Stimulated activated CD8-positive, alpha-beta memory T cell treated with anti-CD3 and anti-CD28 coated beads, Interleukin-15, amount 100 ng/mL, for 48 hours (primary cell): ENCODE measurements around the gene TMEM225B.
"Not testable (repeated sequence)": the region's sequence is repeated elsewhere in the genome, so short reads cannot be mapped to it uniquely, and the experiment has no call there.

Experiments used
- DNase-seq, 2 donors: peaks; one replicate each; pipeline ENCODE4 v3.0.0-alpha.2; 2020; ENCODE audit warnings: low read depth in 2 of 2

The TMEM225B gene

GRCh38 chr7:99579281-99579955, 18.6 kb upstream of the TMEM225B start:
- no peak for DNase-seq

GRCh38 chr7:99579956-99580777, 17.9 kb upstream of the TMEM225B start:
- DNase-seq, result peak in 1 of 2 donors; percentile 24

DNA sequence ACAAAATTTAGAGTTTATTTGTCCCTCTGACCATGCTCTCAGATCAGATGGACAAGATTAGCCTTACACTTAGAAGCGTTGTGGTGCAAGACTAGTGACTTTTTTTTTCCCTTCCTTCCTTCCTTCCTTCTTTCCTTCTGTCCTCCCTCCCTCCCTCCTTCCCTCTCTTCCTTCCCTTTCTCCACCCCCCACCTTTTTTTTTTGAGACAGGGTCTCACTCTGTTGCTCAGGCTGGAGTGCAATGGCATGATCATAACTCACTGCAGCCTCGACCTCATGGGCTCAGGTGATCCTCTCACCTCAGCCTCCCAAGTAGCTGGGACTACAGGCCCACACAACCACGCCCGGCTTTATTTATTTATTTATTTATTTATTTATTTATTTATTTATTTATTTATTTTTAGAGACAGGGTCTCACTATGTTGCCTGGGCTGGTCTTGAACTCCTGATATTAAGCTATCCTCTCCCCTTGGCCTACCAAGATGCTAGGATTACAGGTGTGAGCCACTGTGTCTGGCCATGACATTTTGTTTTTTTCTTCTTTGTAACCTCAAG, 17.2 kb upstream of the TMEM225B start:
- not testable (repeated sequence) for DNase-seq

- no peak for DNase-seq
Observed at GRCh38 chr7:99588868-99589267, 9.2 kb upstream of the TMEM225B start.

GRCh38 chr7:99594948-99595745, 2.9 kb upstream of the TMEM225B start:
- no peak for DNase-seq

DNA sequence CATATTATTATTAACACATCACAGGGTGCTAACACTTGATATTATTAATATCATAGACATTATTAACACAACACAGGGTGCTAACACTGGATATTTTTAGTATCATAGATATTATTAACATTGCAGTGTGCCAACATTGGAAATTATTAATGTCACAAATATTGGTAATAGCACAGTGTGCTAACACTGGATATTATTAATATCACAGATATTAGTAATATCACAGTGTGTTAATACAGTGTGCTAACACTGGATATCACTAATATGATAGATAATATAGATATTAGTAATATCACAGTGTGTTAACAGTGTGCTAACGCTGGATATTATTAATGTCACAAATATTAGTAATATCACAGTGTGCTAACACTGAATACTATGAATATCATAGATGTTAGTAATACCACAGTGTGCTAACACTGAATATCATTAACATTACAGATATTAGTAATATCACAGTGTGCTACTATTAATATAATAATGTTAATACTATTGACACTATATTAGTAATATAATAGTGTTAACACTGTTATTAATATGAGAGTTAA, 1.6 kb upstream of the TMEM225B start:
- no peak for DNase-seq

DNA sequence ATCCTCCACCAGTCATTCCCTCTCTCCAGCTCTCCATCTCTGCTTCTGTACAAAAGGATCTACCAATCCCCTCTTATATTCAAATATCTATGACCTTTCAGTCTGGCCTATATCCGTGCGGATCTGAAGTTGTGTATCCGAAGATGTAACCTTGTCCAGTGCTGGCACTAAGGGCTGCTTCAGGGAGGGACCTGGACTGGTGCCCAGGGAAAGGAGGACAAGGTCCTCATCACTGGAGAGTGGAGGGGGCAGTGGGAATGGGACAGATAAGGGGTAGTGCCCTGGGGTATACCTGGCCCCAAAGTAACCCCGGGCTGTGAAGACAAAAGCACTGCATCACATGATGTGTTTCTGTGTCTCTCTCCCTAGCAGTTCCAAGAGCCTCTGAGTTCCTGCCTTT, 1.8 kb downstream of the TMEM225B start:
- DNase-seq, result no peak

GRCh38 chr7:99601656-99602310, 3.7 kb downstream of the TMEM225B start:
- DNase-seq, result no peak

GRCh38 chr7:99605527-99605926, 7.5 kb downstream of the TMEM225B start:
- DNase-seq, result no peak

- no peak for DNase-seq
Observed at GRCh38 chr7:99606531-99606930, 8.5 kb downstream of the TMEM225B start.

DNA sequence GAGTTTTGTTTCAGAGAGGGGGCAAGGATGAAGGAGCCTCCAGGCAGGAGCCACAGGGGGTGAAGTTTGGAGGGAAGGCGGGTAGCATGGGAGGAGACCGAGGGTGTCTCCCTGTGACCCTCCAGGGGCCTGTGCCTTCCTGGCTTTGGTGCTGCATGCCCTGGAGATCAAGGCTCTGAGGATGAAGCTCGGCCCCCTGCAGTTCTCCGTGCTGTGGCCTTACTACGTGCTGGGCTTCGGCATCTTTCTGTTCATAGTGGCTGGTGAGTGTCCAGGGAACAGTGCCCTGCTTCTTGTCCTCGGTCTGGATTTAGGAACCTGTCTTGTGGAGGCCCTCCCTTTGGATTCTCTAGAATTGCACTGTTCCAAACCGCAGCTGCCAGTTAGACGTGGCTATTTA, 9.5 kb downstream of the TMEM225B start:
- DNase-seq, result no peak

DNA sequence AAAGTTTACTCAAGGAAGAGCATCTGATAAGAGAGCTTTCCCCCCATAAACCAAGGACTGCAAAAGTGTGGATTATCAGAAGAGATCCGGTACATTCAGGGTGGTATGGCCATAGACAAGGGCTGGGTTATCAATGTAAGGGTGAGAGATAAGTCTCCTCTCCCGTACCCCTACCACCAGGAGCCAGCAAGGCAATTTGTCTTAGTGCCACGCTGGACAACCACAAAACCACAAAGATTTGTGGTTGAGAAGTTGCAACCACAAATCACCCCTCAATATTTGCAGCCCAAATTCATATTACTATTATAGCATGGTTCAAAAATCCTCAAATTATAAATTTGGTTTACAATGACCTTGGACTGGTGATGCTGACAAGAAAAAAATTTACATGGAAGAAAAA, 16.4 kb downstream of the TMEM225B start:
- DNase-seq, result no peak

DNA sequence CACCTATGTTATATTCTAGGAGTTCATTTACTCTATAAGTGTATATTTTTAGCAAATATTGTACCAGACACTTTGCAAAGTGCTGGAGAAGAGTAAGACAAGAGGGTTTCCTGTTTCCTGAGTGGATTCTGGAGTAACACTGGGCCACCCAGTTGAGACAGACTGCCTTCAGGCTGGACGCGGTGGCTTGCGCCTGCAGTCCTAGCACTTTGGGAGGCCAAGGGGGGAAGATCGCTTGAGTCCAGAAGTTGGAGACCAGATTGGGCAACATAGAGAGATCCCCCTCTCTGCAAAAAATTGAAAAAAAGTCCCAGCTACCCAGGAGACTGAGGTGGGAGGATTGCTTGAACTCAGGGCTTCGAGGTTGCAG, 17.9 kb downstream of the TMEM225B start:
- no peak for DNase-seq

- peak; percentile 78 to 84 for DNase-seq
Observed at GRCh38 chr7:99616359-99617191, 18.5 kb downstream of the TMEM225B start, which contains the start of gene ZSCAN25. TSS of gene ZSCAN25 (plus strand) at chr7:99616946. CDS start at chr7:99619607, 2,661 bp downstream.

DNA sequence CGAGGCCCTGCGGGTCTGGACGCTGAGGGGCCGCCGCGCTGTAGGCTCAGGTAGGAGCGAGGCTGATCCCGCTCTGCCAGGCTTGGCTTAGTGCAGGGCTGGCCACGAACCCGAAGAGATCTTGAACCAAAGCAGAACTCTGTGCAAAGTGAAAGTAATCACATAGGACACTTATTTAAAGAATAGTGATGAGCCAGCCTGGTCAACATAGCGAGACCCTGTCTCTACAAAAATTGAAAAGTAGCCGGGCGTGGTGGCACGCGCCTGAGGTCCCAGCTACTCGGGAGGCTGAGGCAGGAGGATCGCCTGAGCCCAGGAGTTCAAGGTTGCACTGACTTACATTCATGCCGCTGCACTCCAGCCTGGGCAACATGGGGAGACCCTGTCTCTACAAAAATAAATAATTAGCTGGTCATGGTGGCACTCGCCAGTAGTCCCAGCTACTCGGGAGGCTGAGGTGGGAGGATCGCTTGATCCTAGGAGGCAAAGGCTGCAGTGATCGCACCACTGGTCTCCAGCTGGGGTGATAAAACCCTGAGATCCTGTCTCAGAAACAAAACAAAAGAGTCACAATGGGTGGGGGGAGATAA, 19.2 kb downstream of the TMEM225B start:
- DNase-seq, result no peak

DNA sequence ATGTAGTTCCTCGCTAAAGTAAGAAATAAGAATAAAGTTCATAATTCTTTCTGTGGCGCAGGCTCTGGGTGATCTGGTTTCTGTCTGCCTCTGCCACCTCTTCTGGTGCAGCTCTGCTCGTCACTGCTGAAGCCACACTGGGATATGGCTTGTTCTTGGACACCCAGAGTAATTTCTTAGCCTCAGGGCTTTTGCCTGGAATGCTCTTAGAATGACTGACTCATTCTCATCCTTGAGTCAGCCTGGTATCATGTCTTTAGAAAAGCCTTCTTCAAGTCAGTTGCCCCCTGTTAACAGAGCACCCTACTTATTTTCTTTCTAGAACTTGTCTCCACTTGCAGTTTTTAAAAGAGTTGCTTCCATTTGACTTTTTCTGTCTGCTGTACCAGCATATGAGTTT, 20.7 kb downstream of the TMEM225B start:
- DNase-seq, result no peak

DNA sequence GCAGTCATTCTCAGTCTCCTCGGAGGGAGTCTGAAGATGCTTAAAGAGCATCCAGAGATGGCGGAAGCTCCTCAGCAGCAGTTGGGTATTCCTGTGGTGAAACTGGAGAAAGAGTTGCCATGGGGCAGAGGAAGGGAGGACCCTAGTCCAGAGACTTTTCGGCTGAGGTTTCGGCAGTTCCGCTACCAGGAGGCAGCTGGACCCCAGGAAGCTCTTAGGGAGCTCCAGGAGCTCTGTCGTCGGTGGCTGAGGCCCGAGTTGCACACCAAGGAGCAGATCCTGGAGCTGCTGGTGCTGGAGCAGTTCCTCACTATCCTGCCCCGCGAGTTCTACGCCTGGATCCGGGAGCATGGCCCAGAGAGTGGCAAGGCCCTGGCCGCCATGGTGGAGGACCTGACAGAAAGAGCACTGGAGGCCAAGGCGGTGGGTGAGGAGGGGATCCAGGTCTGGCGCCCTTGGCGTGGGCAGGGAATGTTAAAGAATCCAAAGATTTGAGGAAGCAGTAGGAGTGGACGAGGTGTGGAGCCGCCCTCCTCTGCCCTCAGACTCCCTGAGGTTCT, 21.6 kb downstream of the TMEM225B start:
- DNase-seq, result no peak

- DNase-seq, result no peak
Observed at GRCh38 chr7:99621271-99621670, 23.2 kb downstream of the TMEM225B start.

GRCh38 chr7:99622596-99622995, 24.5 kb downstream of the TMEM225B start:
- no peak for DNase-seq
